Psoas muscle (tissue), 8 donors: ENCODE results near the gene OOSP4B. TPM values are rescaled to one million over a fixed set of nuclear protein-coding genes. Genes with fewer than 3 reads are reported as not detected.

Experiments used
- ATAC-seq, 4 donors: fragments of 200-7000 bp; cut with Tn5 transposase; one replicate each; pipeline ENCODE4 v1.9.1; 2020; ENCODE audit warnings: moderate library complexity in 3 of 4, mild to moderate bottlenecking in 2 of 4
- DNase-seq, 2 donors: peaks; one replicate each; pipeline ENCODE4 v3.0.0-alpha.2; 2020
- H3K27ac ChIP-seq: fragments of 200-600 bp; one replicate; pipeline ENCODE4 v1.8.0; 2022
- H3K27me3 ChIP-seq, 3 donors: fragments of 200-600 bp in 1 of 3; one replicate each; pipeline versions ENCODE4 v1.6.1 to v1.8.0; 2013 to 2022; ENCODE audit warnings: low read length in 2 of 3, mild to moderate bottlenecking in 2 of 3, moderate library complexity in 1 of 3; ENCODE audit not compliant: insufficient read depth in 3 of 3
- H3K36me3 ChIP-seq, 2 donors: fragments of 200-600 bp in 1 of 2; one replicate each; pipeline versions ENCODE4 v1.6.1 to v1.8.0; 2013 to 2022; ENCODE audit warnings: low read depth in 1 of 2, mild to moderate bottlenecking in 1 of 2, moderate library complexity in 1 of 2; ENCODE audit not compliant: insufficient read depth in 1 of 2
- H3K4me1 ChIP-seq: fragments of 200-600 bp; one replicate; pipeline ENCODE4 v1.8.0; 2022
- H3K4me3 ChIP-seq: fragments of 200-600 bp; one replicate; pipeline ENCODE4 v1.8.0; 2022; ENCODE audit warnings: mild to moderate bottlenecking
- H3K9me3 ChIP-seq: fragments of 200-600 bp; one replicate; pipeline ENCODE4 v1.8.0; 2022
- CTCF ChIP-seq: fragments of 200-600 bp; IDR thresholded peaks from one replicate; pipeline ENCODE4 v1.8.0; 2022; ENCODE audit warnings: antibody characterized with exemption
- WGBS, 3 donors: extraction: QIAGEN DNeasy Blood & Tissue Kit; methylation state at CpG; one replicate each; pipeline versions ENCODE4 v1.1.6 to v1.1.7; 2013; 5-methylcytosine and 5-hydroxymethylcytosine counted together
- intact Hi-C, 2 donors: fragments of 100-400 bp; cut with DNase I; formaldehyde crosslinking; loops; one replicate each; pipeline versions ENCODE4 v1.11.0 to v1.14.2; 2022
- polyA plus RNA-seq, 3 donors: library from polyadenylated mRNA; stranded (reverse); fragments of 200-250 nt; gene quantifications; one replicate each; pipeline ENCODE4 v1.2.3, GENCODE V29; 2013
- total RNA-seq, 4 donors: library from RNA; stranded (reverse); fragmentation: NEBNext Ultra II Directional in 2 of 4; extraction: Animal tissue kit (Norgen Biotek cat#: 25700) in 2 of 4; gene quantifications; one replicate each; pipeline versions ENCODE4 v1.2.1 to v1.2.4, GENCODE V29; 2021 to 2023
- donor health status: healthy with polysubstance abuse.
- donor health status: DM: no; HTN: no; CAD: no; lungs with moderate emphysema.
- donor health status: Bipolar disorder and iron deficiency.
- donor health status: healthy.
- donor health status: DM: yes; HTN: yes; CAD: no.
- donor health status: DM: no; HTN: no; CAD: no.
- donor health status: DM: no; HTN: no; CAD: no.
- donor health status: DM: yes; HTN: yes; CAD: no.

OOSP4B gene
- total and polyA plus RNA-seq, 7 donors = not detected

GRCh38 chr11:60078745-60079144, 61.8 kb downstream of the OOSP4B start:
- H3K27ac ChIP-seq = no peak overlapping the region
- no peak for TF ChIP-seq CTCF
- ATAC-seq (no peak), DNase-seq (no peak)
- H3K36me3 ChIP-seq = no peaks in the 10 kb centered on the region
- H3K4me1 ChIP-seq = no peaks in the 10 kb centered on the region
- no peaks in the 10 kb centered on the region for H3K9me3 ChIP-seq
- H3K4me3 ChIP-seq = no peak overlapping the region
- no peaks in the 10 kb centered on the region for H3K27me3 ChIP-seq
- intact Hi-C loops = no loop called here
- WGBS, 3 donors = 34 to 49% (median 43%) methylated on average over 4 of the region's 4 CpGs

GRCh38 chr11:60080535-60080934, 63.6 kb downstream of the OOSP4B start:
- 42 to 52% (median 43%) methylated on average over 3 of the region's 3 CpGs for WGBS, 3 donors
- no peak overlapping the region for H3K27ac ChIP-seq
- H3K36me3 ChIP-seq = no peaks in the 10 kb centered on the region
- no peak for TF ChIP-seq CTCF
- H3K9me3 ChIP-seq = no peaks in the 10 kb centered on the region
- ATAC-seq (no peak), DNase-seq (no peak)
- intact Hi-C loops = no loop called here
- no peaks in the 10 kb centered on the region for H3K27me3 ChIP-seq
- H3K4me3 ChIP-seq = no peak overlapping the region
- no peaks in the 10 kb centered on the region for H3K4me1 ChIP-seq

Other genes starting within 250 kb of the OOSP4B start
- gene MRPL16, start 206.4 kb upstream of the OOSP4B start, total RNA-seq = 10 to 100 TPM; 37.8 to 53.9 (median 50.4) TPM
- gene MRPL16, start 206.4 kb upstream of the OOSP4B start, polyA plus RNA-seq = 10 to 100 TPM; 50.2 to 92.7 (median 55.3) TPM
- not detected for gene CBLIF, start 171.7 kb upstream of the OOSP4B start, total RNA-seq
- under 1 TPM in 1 of 3 donors, not detected in 2; 0.05 TPM for gene CBLIF, start 171.7 kb upstream of the OOSP4B start, polyA plus RNA-seq
- gene TCN1, start 150.7 kb upstream of the OOSP4B start, total RNA-seq = under 1 TPM in 1 of 4 donors, not detected in 3; 0.44 TPM
- gene TCN1, start 150.7 kb upstream of the OOSP4B start, polyA plus RNA-seq = not detected
- gene OOSP3, start 138.4 kb upstream of the OOSP4B start, total RNA-seq = not detected
- gene OOSP3, start 138.4 kb upstream of the OOSP4B start, polyA plus RNA-seq = not detected
- gene OOSP1, start 78.7 kb upstream of the OOSP4B start, total RNA-seq = not detected
- under 1 TPM in 1 of 3 donors, not detected in 2; 0.22 TPM for gene OOSP1, start 78.7 kb upstream of the OOSP4B start, polyA plus RNA-seq
- gene OOSP4A, start 53.1 kb upstream of the OOSP4B start, total RNA-seq = not detected
- gene OOSP4A, start 53.1 kb upstream of the OOSP4B start, polyA plus RNA-seq = not detected
- gene OOSP2, start 23.2 kb downstream of the OOSP4B start, total RNA-seq = not detected
- gene OOSP2, start 23.2 kb downstream of the OOSP4B start, polyA plus RNA-seq = not detected
- not detected for gene MS4A3, start 39.5 kb downstream of the OOSP4B start, total RNA-seq
- under 1 TPM in 1 of 3 donors, not detected in 2; 0.03 TPM for gene MS4A3, start 39.5 kb downstream of the OOSP4B start, polyA plus RNA-seq
- under 1 TPM; 0.17 to 0.55 (median 0.31) TPM for gene MS4A2, start 71.5 kb downstream of the OOSP4B start, total RNA-seq
- under 1 TPM in 2 of 3 donors, not detected in 1; 0.01 to 0.05 TPM for gene MS4A2, start 71.5 kb downstream of the OOSP4B start, polyA plus RNA-seq
- gene MS4A6A, start 165.9 kb downstream of the OOSP4B start, total RNA-seq = 10 to 100 TPM; 14.7 to 22.6 (median 18.0) TPM
- gene MS4A6A, start 165.9 kb downstream of the OOSP4B start, polyA plus RNA-seq = 10 to 100 TPM in 1 of 3 donors, 1 to 10 TPM in 2; 2.9 to 11.6 (median 4.2) TPM
- gene MS4A4E, start 226.0 kb downstream of the OOSP4B start, total RNA-seq = 1 to 10 TPM in 1 of 4 donors, under 1 TPM in 3; 0.47 to 1.6 (median 0.71) TPM
- under 1 TPM; 0.05 to 0.33 (median 0.23) TPM for gene MS4A4E, start 226.0 kb downstream of the OOSP4B start, polyA plus RNA-seq